ENCODE results near the gene DCAF7. TPM values are rescaled to one million over a fixed set of nuclear protein-coding genes. Genes with fewer than 3 reads are reported as not detected.

The DCAF7 gene
- total RNA-seq, 4 donors from 2014 or later: 16.5 to 34.1 (median 22.0) TPM

GRCh38 chr17:63531022-63531965 lies 19.0 kb upstream of the DCAF7 start:
- H3K4me3 ChIP-seq: no peak overlapping the region
- intact Hi-C loops (cut with DNase I; ENCODE audit: low total_unique reads): no loop called here
- DNase-seq: no peak
- H3K27ac ChIP-seq: no peak overlapping the region
- peaks cover 0 to 1% (median 0%) of the 10 kb centered on the region in 3 donors for H3K27me3 ChIP-seq
- no peaks in the 10 kb centered on the region for H3K9me3 ChIP-seq
- in situ Hi-C loops (cut with MboI; ENCODE audit: low sequenced_read_pairs in 4 of 4): no loop called here
- no peak for TF ChIP-seq POLR2A (IDR thresholded peaks at IDR 0.05)
- TF ChIP-seq, protein P1, sequence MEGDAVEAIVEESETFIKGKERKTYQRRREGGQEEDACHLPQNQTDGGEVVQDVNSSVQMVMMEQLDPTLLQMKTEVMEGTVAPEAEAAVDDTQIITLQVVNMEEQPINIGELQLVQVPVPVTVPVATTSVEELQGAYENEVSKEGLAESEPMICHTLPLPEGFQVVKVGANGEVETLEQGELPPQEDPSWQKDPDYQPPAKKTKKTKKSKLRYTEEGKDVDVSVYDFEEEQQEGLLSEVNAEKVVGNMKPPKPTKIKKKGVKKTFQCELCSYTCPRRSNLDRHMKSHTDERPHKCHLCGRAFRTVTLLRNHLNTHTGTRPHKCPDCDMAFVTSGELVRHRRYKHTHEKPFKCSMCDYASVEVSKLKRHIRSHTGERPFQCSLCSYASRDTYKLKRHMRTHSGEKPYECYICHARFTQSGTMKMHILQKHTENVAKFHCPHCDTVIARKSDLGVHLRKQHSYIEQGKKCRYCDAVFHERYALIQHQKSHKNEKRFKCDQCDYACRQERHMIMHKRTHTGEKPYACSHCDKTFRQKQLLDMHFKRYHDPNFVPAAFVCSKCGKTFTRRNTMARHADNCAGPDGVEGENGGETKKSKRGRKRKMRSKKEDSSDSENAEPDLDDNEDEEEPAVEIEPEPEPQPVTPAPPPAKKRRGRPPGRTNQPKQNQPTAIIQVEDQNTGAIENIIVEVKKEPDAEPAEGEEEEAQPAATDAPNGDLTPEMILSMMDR (IDR thresholded peaks at IDR 0.05 in 4 of 5, conservative IDR thresholded peaks at IDR 0.05 in 1 of 5): no peak
- ATAC-seq: no peak
- no peaks in the 10 kb centered on the region for H3K4me1 ChIP-seq
- no peaks in the 10 kb centered on the region for H3K36me3 ChIP-seq

GRCh38 chr17:63533433-63534077 lies 16.7 kb upstream of the DCAF7 start:
- intact Hi-C loops (cut with DNase I; ENCODE audit: low total_unique reads): no loop called here
- in situ Hi-C loops (cut with MboI; ENCODE audit: low sequenced_read_pairs in 4 of 4): no loop called here
- DNase-seq: no peak

DNA sequence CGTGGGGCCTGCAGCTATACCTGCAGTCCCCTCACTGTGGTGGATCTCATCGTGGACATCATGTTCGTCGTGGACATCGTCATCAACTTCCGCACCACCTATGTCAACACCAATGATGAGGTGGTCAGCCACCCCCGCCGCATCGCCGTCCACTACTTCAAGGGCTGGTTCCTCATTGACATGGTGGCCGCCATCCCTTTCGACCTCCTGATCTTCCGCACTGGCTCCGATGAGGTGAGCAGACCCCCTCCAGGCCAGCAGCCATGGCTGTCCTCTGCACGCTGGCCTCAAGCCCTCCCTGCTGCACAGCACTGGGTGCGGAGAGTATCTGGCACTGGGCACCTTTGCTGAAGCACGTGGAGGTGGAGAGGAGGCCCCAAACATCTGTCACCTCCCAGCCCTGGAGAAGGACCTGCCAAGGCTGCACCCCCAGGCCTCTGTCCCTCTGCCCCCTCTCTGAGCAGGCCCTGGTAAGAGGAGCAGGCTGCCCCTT lies 16.2 kb upstream of the DCAF7 start:
- Histone ChIP-seq H3K27ac (no peak overlapping the region), H3K4me3 (no peak overlapping the region), H3K27me3 (peaks cover 11 to 24% (median 21%) of the 10 kb centered on the region in 3 donors), H3K9me3 (no peaks in the 10 kb centered on the region), H3K36me3 (no peaks in the 10 kb centered on the region), H3K4me1 (peaks cover 4 to 7% of the 10 kb centered on the region in 2 donors)
- in situ Hi-C loops (cut with MboI; ENCODE audit: low sequenced_read_pairs in 4 of 4) (no loop called here), intact Hi-C loops (cut with DNase I; ENCODE audit: low total_unique reads) (no loop called here)
- TF ChIP-seq, protein P1 (IDR thresholded peaks at IDR 0.05 in 4 of 5, conservative IDR thresholded peaks at IDR 0.05 in 1 of 5): no peak
- TF ChIP-seq POLR2A (IDR thresholded peaks at IDR 0.05): no peak
- DNase-seq (no peak), ATAC-seq (no peak)

More at GRCh38 chr17:63533433-63534077, 16.7 kb upstream of the DCAF7 start:
- ATAC-seq: no peak
- Histone ChIP-seq H3K9me3 (no peaks in the 10 kb centered on the region), H3K4me3 (no peak overlapping the region), H3K27ac (no peak overlapping the region), H3K4me1 (peaks cover 4 to 7% of the 10 kb centered on the region in 2 donors), H3K36me3 (no peaks in the 10 kb centered on the region), H3K27me3 (peaks cover 7 to 18% (median 15%) of the 10 kb centered on the region in 3 donors)
- TF ChIP-seq, protein P1 (IDR thresholded peaks at IDR 0.05 in 4 of 5, conservative IDR thresholded peaks at IDR 0.05 in 1 of 5): no peak
- no peak for TF ChIP-seq POLR2A (IDR thresholded peaks at IDR 0.05)

GRCh38 chr17:63534816-63535455 lies 15.3 kb upstream of the DCAF7 start:
- Histone ChIP-seq H3K27me3 (peaks cover 16 to 28% (median 23%) of the 10 kb centered on the region in 3 donors), H3K36me3 (no peaks in the 10 kb centered on the region), H3K27ac (no peak overlapping the region), H3K9me3 (no peaks in the 10 kb centered on the region), H3K4me1 (peaks cover 4 to 7% of the 10 kb centered on the region in 2 donors), H3K4me3 (no peak overlapping the region)
- intact Hi-C loops (cut with DNase I; ENCODE audit: low total_unique reads): no loop called here
- DNase-seq (no peak), ATAC-seq (no peak)
- in situ Hi-C loops (cut with MboI; ENCODE audit: low sequenced_read_pairs in 4 of 4): no loop called here
- TF ChIP-seq, protein P1 (IDR thresholded peaks at IDR 0.05 in 4 of 5, conservative IDR thresholded peaks at IDR 0.05 in 1 of 5): no peak
- no peak for TF ChIP-seq POLR2A (IDR thresholded peaks at IDR 0.05)

Measured in gastrocnemius medialis (tissue), 4 donors.